Breast epithelium (tissue), 3 donors: Measurements from ENCODE around the gene MED31.

Experiments
- CTCF ChIP-seq, 3 donors: fragments of 450-650 bp; IDR thresholded peaks; one replicate each; pipeline ENCODE4 v1.5.1; 2016 to 2017; ENCODE audit warnings: antibody characterized with exemption in 3 of 3, mild to moderate bottlenecking in 3 of 3, moderate library complexity in 3 of 3
- POLR2AphosphoS5 ChIP-seq, 3 donors: sonication (generic); formaldehyde crosslinking; IDR thresholded peaks; one replicate each; pipeline ENCODE4 v1.6.1; 2017; ENCODE audit warnings: antibody characterized with exemption in 3 of 3

- TF ChIP-seq POLR2AphosphoS5 (IDR thresholded peaks at IDR 0.05) (no peak), CTCF (IDR thresholded peaks at IDR 0.05) (no peak)
These were observed 20.0 kb upstream of the MED31 start for GRCh38 chr17:6671431-6671830.
